Measurements from ENCODE around the gene XRRA1. TPM values are rescaled to one million over a fixed set of nuclear protein-coding genes. Genes with fewer than 3 reads are reported as not detected.

XRRA1 gene
- polyA plus RNA-seq, 6 donors from 2014 or later = 0.32 to 15.6 (median 10.0) TPM

GRCh38 chr11:74853223-74853622 is 95.7 kb downstream of the XRRA1 start:
- Mint-ChIP-seq H3K27me3 (no peaks in the 10 kb centered on the region), H3K4me1 (peaks cover 0 to 6% (median 0%) of the 10 kb centered on the region in 3 donors), H3K36me3 (peaks cover 32 to 51% of the 10 kb centered on the region in 2 donors), H3K27ac (peak overlapping the region in 2 of 6 donors; percentile 48), H3K9me3 (peaks cover 0 to 4% (median 0%) of the 10 kb centered on the region in 7 donors), H3K4me3 (no peak overlapping the region)
- ATAC-seq (ENCODE audit: low read depth in 2 of 2) (no peak), DNase-seq (no peak)

GRCh38 chr11:74849525-74850391 is 99.1 kb downstream of the XRRA1 start:
- ATAC-seq (ENCODE audit: low read depth in 2 of 2) = no peak
- DNase-seq = no peak
- H3K9me3 Mint-ChIP-seq = peaks cover 0 to 4% (median 0%) of the 10 kb centered on the region in 7 donors
- peak overlapping the region in 1 of 6 donors; percentile 35 for H3K27ac Mint-ChIP-seq
- peaks cover 11 to 21% (median 21%) of the 10 kb centered on the region in 3 donors for H3K4me1 Mint-ChIP-seq
- peaks cover 20 to 40% of the 10 kb centered on the region in 2 donors for H3K36me3 Mint-ChIP-seq
- no peak overlapping the region for H3K4me3 Mint-ChIP-seq
- H3K27me3 Mint-ChIP-seq = no peaks in the 10 kb centered on the region

- H3K9me3 Mint-ChIP-seq = no peaks in the 10 kb centered on the region
- peaks cover 11 to 21% (median 21%) of the 10 kb centered on the region in 3 donors for H3K4me1 Mint-ChIP-seq
- H3K27ac Mint-ChIP-seq = peak overlapping the region in 1 of 6 donors; percentile 44
- no peak for DNase-seq
- peaks cover 7 to 29% of the 10 kb centered on the region in 2 donors for H3K36me3 Mint-ChIP-seq
- no peak for ATAC-seq (ENCODE audit: low read depth in 2 of 2)
- no peaks in the 10 kb centered on the region for H3K27me3 Mint-ChIP-seq
- H3K4me3 Mint-ChIP-seq = peak overlapping the region in 2 of 8 donors; percentile 25 to 52
These were observed 101.0 kb downstream of the XRRA1 start for GRCh38 chr11:74847895-74848294.

GRCh38 chr11:74847395-74847794 is 101.5 kb downstream of the XRRA1 start:
- H3K27ac Mint-ChIP-seq = no peak overlapping the region
- no peak for ATAC-seq (ENCODE audit: low read depth in 2 of 2)
- H3K4me3 Mint-ChIP-seq = peak overlapping the region in 1 of 8 donors; percentile 52
- no peak for DNase-seq
- peaks cover 11 to 21% (median 21%) of the 10 kb centered on the region in 3 donors for H3K4me1 Mint-ChIP-seq
- no peaks in the 10 kb centered on the region for H3K27me3 Mint-ChIP-seq
- no peaks in the 10 kb centered on the region for H3K9me3 Mint-ChIP-seq
- H3K36me3 Mint-ChIP-seq = peaks cover 7 to 26% of the 10 kb centered on the region in 2 donors

- H3K4me3 Mint-ChIP-seq = no peak overlapping the region
- peaks cover 7 to 24% of the 10 kb centered on the region in 2 donors for H3K36me3 Mint-ChIP-seq
- DNase-seq = no peak
- H3K4me1 Mint-ChIP-seq = peaks cover 11 to 21% (median 21%) of the 10 kb centered on the region in 3 donors
- H3K27me3 Mint-ChIP-seq = no peaks in the 10 kb centered on the region
- no peaks in the 10 kb centered on the region for H3K9me3 Mint-ChIP-seq
- H3K27ac Mint-ChIP-seq = no peak overlapping the region
- no peak for ATAC-seq (ENCODE audit: low read depth in 2 of 2)
These were observed 102.1 kb downstream of the XRRA1 start for GRCh38 chr11:74846770-74847169.

GRCh38 chr11:74845978-74846517 is 102.8 kb downstream of the XRRA1 start:
- Mint-ChIP-seq H3K9me3 (no peaks in the 10 kb centered on the region), H3K27me3 (no peaks in the 10 kb centered on the region), H3K4me1 (peaks cover 11 to 21% (median 21%) of the 10 kb centered on the region in 3 donors), H3K36me3 (peaks cover 7 to 27% of the 10 kb centered on the region in 2 donors), H3K27ac (peak overlapping the region in 1 of 6 donors; percentile 38), H3K4me3 (no peak overlapping the region)
- no peak for DNase-seq
- no peak for ATAC-seq (ENCODE audit: low read depth in 2 of 2)

- no peak overlapping the region for H3K4me3 Mint-ChIP-seq
- H3K36me3 Mint-ChIP-seq = peaks cover 1 to 23% of the 10 kb centered on the region in 2 donors
These were observed 104.0 kb downstream of the XRRA1 start for GRCh38 chr11:74844865-74845264.

GRCh38 chr11:74844072-74844471 is 104.8 kb downstream of the XRRA1 start:
- Mint-ChIP-seq H3K9me3 (no peaks in the 10 kb centered on the region), H3K36me3 (peaks cover 0 to 18% of the 10 kb centered on the region in 2 donors), H3K4me3 (no peak overlapping the region), H3K4me1 (peaks cover 17 to 27% (median 21%) of the 10 kb centered on the region in 3 donors), H3K27ac (peak overlapping the region in 1 of 6 donors; percentile 83), H3K27me3 (no peaks in the 10 kb centered on the region)
- DNase-seq (no peak), ATAC-seq (ENCODE audit: low read depth in 2 of 2) (no peak)

More at GRCh38 chr11:74844865-74845264, 104.0 kb downstream of the XRRA1 start:
- H3K27ac Mint-ChIP-seq = no peak overlapping the region
- H3K4me1 Mint-ChIP-seq = peaks cover 11 to 21% (median 21%) of the 10 kb centered on the region in 3 donors
- DNase-seq = no peak
- no peaks in the 10 kb centered on the region for H3K9me3 Mint-ChIP-seq
- ATAC-seq (ENCODE audit: low read depth in 2 of 2) = no peak
- H3K27me3 Mint-ChIP-seq = no peaks in the 10 kb centered on the region

- Mint-ChIP-seq H3K4me1 (peaks cover 13 to 26% (median 18%) of the 10 kb centered on the region in 3 donors), H3K36me3 (peaks cover 0 to 20% of the 10 kb centered on the region in 2 donors), H3K27me3 (no peaks in the 10 kb centered on the region), H3K27ac (peak overlapping the region in 1 of 6 donors; percentile 52), H3K4me3 (peak overlapping the region in 1 of 8 donors; percentile 22), H3K9me3 (no peaks in the 10 kb centered on the region)
- DNase-seq = no peak
- no peak for ATAC-seq (ENCODE audit: low read depth in 2 of 2)
These were observed 105.9 kb downstream of the XRRA1 start for GRCh38 chr11:74842967-74843366.

- ATAC-seq (ENCODE audit: low read depth in 2 of 2) = no peak
- peaks cover 12 to 32% of the 10 kb centered on the region in 2 donors for H3K36me3 Mint-ChIP-seq
- H3K4me1 Mint-ChIP-seq = peaks cover 0 to 8% (median 7%) of the 10 kb centered on the region in 3 donors
- peak overlapping the region in 4 of 6 donors; percentile 32 to 91 (median 67) for H3K27ac Mint-ChIP-seq
- no peak for DNase-seq
- H3K4me3 Mint-ChIP-seq = no peak overlapping the region
- no peaks in the 10 kb centered on the region for H3K27me3 Mint-ChIP-seq
- H3K9me3 Mint-ChIP-seq = no peaks in the 10 kb centered on the region
These were observed 108.4 kb downstream of the XRRA1 start for GRCh38 chr11:74840486-74840885.

GRCh38 chr11:74839971-74840370 is 108.9 kb downstream of the XRRA1 start:
- DNase-seq = no peak
- peaks cover 17 to 33% of the 10 kb centered on the region in 2 donors for H3K36me3 Mint-ChIP-seq

GRCh38 chr11:74839446-74839845 is 109.4 kb downstream of the XRRA1 start:
- no peaks in the 10 kb centered on the region for H3K9me3 Mint-ChIP-seq
- ATAC-seq (ENCODE audit: low read depth in 2 of 2) = no peak
- peaks cover 0 to 8% (median 7%) of the 10 kb centered on the region in 3 donors for H3K4me1 Mint-ChIP-seq
- H3K36me3 Mint-ChIP-seq = peaks cover 21 to 36% of the 10 kb centered on the region in 2 donors
- H3K4me3 Mint-ChIP-seq = no peak overlapping the region
- DNase-seq = no peak
- no peaks in the 10 kb centered on the region for H3K27me3 Mint-ChIP-seq
- H3K27ac Mint-ChIP-seq = peak overlapping the region in 4 of 6 donors; percentile 12 to 91 (median 42)

More at GRCh38 chr11:74839971-74840370, 108.9 kb downstream of the XRRA1 start:
- Mint-ChIP-seq H3K27ac (peak overlapping the region in 4 of 6 donors; percentile 11 to 73 (median 42)), H3K4me1 (peaks cover 0 to 8% (median 7%) of the 10 kb centered on the region in 3 donors), H3K4me3 (no peak overlapping the region), H3K27me3 (no peaks in the 10 kb centered on the region), H3K9me3 (no peaks in the 10 kb centered on the region)
- ATAC-seq (ENCODE audit: low read depth in 2 of 2) = no peak

GRCh38 chr11:74838188-74838587 is 110.7 kb downstream of the XRRA1 start:
- no peaks in the 10 kb centered on the region for H3K9me3 Mint-ChIP-seq
- H3K36me3 Mint-ChIP-seq = peaks cover 31 to 38% of the 10 kb centered on the region in 2 donors
- no peaks in the 10 kb centered on the region for H3K27me3 Mint-ChIP-seq
- DNase-seq = no peak
- peak overlapping the region in 1 of 6 donors; percentile 6 for H3K27ac Mint-ChIP-seq
- peaks cover 0 to 12% (median 7%) of the 10 kb centered on the region in 3 donors for H3K4me1 Mint-ChIP-seq
- no peak overlapping the region for H3K4me3 Mint-ChIP-seq
- ATAC-seq (ENCODE audit: low read depth in 2 of 2) = no peak

Data from naive B cell (primary cell).